BJ (cell line): ENCODE results near the gene C7orf57. TPM values are rescaled to one million over a fixed set of nuclear protein-coding genes. Genes with fewer than 3 reads are reported as not detected.

ENCODE experiments used
- CTCF ChIA-PET: fragments of 350-600 bp; formaldehyde crosslinking; extraction: SDS; loops from one replicate; lab custom pipeline; 2021; ENCODE audit warnings: antibody characterized with exemption, inconsistent platforms; lab: Yijun Ruan, JAX
- POLR2A ChIA-PET: fragments of 300-600 bp; sonication (Branson Sonifier 250); formaldehyde crosslinking; extraction: SDS; loops from one replicate; lab custom pipeline; 2021; ENCODE audit warnings: antibody characterized with exemption; lab: Charles Lee
- DNase-seq: peaks from one replicate; pipeline ENCODE4 v3.0.0-alpha.2; 2011; ENCODE audit warnings: low read depth
- H3K27me3 ChIP-seq: 2 replicates; pipeline ENCODE4 v1.6.0; 2011; ENCODE audit warnings: low read length; ENCODE audit not compliant: control insufficient read depth, insufficient read depth
- H3K36me3 ChIP-seq: 2 replicates; pipeline ENCODE4 v1.5.1; 2011; ENCODE audit warnings: low read length; ENCODE audit not compliant: control insufficient read depth, insufficient read depth
- H3K4me3 ChIP-seq: 2 replicates; pipeline ENCODE4 v1.5.1; 2011; ENCODE audit warnings: low read depth, mild to moderate bottlenecking, control low read depth, low read length
- polyA plus RNA-seq: library from polyadenylated mRNA; depleted of rRNA; stranded (reverse); fragments of >200 nt; gene quantifications from 2 replicates; pipeline ENCODE4 v1.2.3, GENCODE V29; 2011; rRNA removed
- TF ChIP-seq, protein P1 (sequence below): IDR thresholded peaks from 2 replicates; pipeline ENCODE4 v1.5.1; 2011; ENCODE audit warnings: low read depth, mild to moderate bottlenecking, control low read depth, inconsistent platforms, low read length, moderate library complexity; ENCODE audit not compliant: insufficient read depth

The C7orf57 gene
- polyA plus RNA-seq, 1 experiment, result 0.07 TPM

DNA sequence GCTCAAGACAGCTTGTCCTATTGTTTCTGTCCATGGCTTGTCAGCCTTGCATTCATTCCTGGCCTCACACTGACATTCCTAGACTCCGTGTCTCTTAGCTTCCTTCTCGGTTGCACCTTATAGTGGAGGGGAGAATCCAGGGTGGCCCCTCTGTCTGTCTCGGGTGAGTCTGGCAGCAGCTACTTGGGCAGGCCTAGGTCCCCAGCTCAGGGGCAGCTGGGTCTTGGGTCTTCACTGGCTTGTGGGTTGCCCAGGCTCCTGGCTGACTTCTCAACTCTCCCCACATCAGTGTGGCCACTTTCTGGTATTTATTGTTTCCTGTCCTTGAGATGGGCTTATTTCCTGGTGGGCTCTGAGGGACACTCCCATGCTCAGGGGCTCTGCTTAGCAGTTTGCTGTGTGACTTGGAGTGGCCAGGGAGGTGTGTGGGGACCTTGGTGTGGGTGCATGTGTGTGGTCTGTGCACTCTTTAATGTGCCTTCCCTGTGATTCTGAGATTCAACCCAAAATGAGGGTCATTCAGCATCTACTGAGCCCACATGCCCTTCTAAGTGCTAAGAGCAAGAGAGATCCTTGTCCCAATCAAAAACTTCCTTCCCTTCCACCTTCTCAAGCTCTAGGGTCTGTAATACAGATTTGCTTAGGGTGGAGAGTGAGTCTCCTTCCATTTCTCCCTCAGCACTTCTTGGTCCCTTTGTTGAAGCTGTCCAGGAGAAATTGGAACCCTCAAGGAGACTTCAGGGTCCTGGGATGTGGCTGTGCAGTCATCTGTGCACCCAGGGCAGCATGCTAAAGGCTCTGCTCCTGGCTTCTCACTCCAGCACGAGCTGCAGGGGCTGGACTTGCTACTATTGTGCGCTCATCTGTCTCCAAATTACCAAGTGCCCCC is 73.9 kb downstream of the C7orf57 start:
- DNase-seq, result no peak
- Histone ChIP-seq H3K36me3 (peaks cover 21% of the 10 kb centered on the region), H3K27me3 (no peaks in the 10 kb centered on the region), H3K4me3 (no peak overlapping the region)
- POLR2A ChIA-PET, result no interaction called here
- CTCF ChIA-PET, result interaction anchor here (0.8 to 8.4 kb wide), 40 partner anchors 9 to 708 kb away, joined by 3 to 112 read pairs (median 6); partner anchors contain the start of genes C7orf57, PKD1L1 and UPP1
- TF ChIP-seq, protein P1, sequence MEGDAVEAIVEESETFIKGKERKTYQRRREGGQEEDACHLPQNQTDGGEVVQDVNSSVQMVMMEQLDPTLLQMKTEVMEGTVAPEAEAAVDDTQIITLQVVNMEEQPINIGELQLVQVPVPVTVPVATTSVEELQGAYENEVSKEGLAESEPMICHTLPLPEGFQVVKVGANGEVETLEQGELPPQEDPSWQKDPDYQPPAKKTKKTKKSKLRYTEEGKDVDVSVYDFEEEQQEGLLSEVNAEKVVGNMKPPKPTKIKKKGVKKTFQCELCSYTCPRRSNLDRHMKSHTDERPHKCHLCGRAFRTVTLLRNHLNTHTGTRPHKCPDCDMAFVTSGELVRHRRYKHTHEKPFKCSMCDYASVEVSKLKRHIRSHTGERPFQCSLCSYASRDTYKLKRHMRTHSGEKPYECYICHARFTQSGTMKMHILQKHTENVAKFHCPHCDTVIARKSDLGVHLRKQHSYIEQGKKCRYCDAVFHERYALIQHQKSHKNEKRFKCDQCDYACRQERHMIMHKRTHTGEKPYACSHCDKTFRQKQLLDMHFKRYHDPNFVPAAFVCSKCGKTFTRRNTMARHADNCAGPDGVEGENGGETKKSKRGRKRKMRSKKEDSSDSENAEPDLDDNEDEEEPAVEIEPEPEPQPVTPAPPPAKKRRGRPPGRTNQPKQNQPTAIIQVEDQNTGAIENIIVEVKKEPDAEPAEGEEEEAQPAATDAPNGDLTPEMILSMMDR, result no peak

DNA sequence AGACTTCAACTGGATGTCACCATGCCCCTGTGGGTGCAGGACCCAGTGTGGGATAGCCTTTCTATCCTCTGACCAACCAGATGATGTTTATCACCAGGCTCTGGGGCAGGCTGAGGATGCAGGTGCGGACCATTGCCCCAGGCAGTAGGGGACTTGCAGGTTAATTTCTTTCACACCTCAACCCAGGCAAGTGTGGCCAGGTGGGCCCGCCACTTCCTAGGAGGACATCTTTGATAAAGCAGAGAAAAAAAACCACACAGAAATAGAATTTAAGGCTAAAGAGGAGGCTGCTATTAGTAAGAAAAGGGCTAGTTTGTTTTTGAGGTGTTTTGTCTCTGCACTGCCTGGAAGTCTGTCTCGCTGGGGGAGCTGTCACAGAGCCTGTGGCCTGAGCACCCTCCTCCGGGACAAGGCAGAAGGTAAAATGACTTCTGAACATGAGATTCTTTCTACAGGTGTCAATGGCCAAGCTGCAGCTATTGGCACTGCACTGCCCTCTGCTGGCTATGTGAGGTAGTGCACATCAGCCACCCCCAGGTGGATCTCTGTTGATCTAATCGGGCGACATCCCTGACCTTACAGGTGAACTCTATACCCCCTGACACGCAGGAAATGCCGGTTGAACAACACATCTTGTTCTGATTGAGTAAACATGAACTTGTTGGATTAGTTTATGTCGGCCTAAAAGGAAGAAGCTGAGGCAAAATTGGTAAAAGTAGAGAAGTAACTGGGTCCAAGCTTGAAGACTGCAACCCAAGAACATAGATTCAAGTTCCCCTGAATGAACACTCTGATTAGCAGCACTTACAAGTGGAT is 74.7 kb downstream of the C7orf57 start:
- Histone ChIP-seq H3K36me3 (peaks cover 20% of the 10 kb centered on the region), H3K27me3 (no peaks in the 10 kb centered on the region), H3K4me3 (no peak overlapping the region)
- DNase-seq, result no peak
- CTCF ChIA-PET, result interaction anchor here (0.7 to 8.4 kb wide), 51 partner anchors 10 to 844 kb away, joined by 3 to 112 read pairs (median 5); partner anchors contain the start of genes C7orf57, PKD1L1 and UPP1
- POLR2A ChIA-PET, result no interaction called here
- TF ChIP-seq, protein P1, result peak; percentile 99

DNA sequence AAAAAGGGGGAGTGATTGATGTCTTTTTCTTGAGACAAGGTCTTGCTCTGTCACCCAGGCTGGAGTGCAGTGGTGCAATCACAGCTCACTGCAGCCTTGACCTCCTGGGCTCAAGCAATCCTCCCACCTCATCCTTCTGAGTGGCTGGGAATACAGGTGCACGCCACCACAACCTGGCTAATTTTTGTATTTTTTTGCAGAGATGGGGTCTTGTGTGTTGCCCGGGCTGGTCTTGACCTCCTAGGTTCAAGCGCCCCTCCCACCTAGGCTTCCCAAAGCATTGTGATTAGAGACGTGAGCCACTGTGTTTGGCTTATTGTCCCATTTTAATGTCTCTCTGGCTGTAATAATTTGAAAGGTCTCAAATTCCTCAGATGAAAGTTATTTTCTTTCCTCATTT is 75.5 kb downstream of the C7orf57 start:
- CTCF ChIA-PET, result interaction anchor here (0.7 to 8.4 kb wide), 46 partner anchors 9 to 845 kb away, joined by 3 to 112 read pairs (median 5); partner anchors contain the start of genes C7orf57, PKD1L1 and UPP1

More for the DNA sequence above, 75.5 kb downstream of the C7orf57 start:
- no peak for DNase-seq
- Histone ChIP-seq H3K27me3 (no peaks in the 10 kb centered on the region), H3K36me3 (peaks cover 20% of the 10 kb centered on the region), H3K4me3 (no peak overlapping the region)
- POLR2A ChIA-PET, result no interaction called here
- TF ChIP-seq, protein P1, result no peak

Other genes with a start within 250 kb of the C7orf57 start
- gene PKD1L1, start 87.1 kb upstream of the C7orf57 start, polyA plus RNA-seq, result 0.01 and 0.13 TPM in 2 replicates
- 14.1 and 23.7 TPM in 2 replicates for gene HUS1, start 55.9 kb upstream of the C7orf57 start, polyA plus RNA-seq
- not detected in 2 replicates for gene SUN3, start 6.4 kb upstream of the C7orf57 start, polyA plus RNA-seq
- 19.2 and 25.1 TPM in 2 replicates for gene UPP1, start 53.7 kb downstream of the C7orf57 start, polyA plus RNA-seq
- 0.15 and 0.34 TPM in 2 replicates for gene ABCA13, start 135.9 kb downstream of the C7orf57 start, polyA plus RNA-seq